ENCODE data around the gene SIRT4.

DNA sequence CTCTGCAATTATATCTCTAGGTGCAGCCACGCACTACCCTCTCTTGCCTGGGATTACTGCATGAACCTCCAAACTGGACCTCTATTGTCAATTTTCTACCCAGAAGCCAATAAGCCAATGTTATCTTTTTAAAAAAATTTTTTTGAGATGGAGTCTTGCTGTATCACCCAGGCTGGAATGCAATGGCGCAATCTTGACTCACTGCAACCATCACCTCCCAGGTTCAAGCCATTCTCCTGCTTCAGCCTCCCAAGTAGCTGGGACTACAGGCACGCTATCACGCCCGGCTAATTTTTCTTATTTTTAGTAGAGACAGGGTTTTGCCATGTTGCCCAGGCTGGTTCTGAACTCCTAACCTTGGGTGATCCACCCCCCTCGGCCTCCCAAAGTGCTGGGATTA is 25.4 kb upstream of the SIRT4 start:
- TF ChIP-seq GATA2 (IDR thresholded peaks at IDR 0.05; ENCODE audit: low read depth, low read length) (no peak), GATA3 (IDR thresholded peaks at IDR 0.05; ENCODE audit: low read depth, low read length) (no peak)
